ENCODE measurements around the gene PRKAR1B.

The PRKAR1B gene

GRCh38 chr7:517774-518629 lies 209.1 kb downstream of the PRKAR1B start:
- no peak for DNase-seq

GRCh38 chr7:516606-517456 lies 210.2 kb downstream of the PRKAR1B start:
- no peak for DNase-seq

GRCh38 chr7:516216-516605 lies 210.9 kb downstream of the PRKAR1B start:
- DNase-seq = no peak

- no peak for DNase-seq
Observed at GRCh38 chr7:515628-516027, 211.5 kb downstream of the PRKAR1B start.

- DNase-seq = no peak
Observed at GRCh38 chr7:514651-515598, 212.2 kb downstream of the PRKAR1B start.

- no peak for DNase-seq
Observed at GRCh38 chr7:514242-514641, 212.8 kb downstream of the PRKAR1B start.

- DNase-seq = no peak
Observed at GRCh38 chr7:513521-514166, 213.4 kb downstream of the PRKAR1B start.

GRCh38 chr7:512541-513311 lies 214.4 kb downstream of the PRKAR1B start:
- DNase-seq = no peak

GRCh38 chr7:512146-512510 lies 215.0 kb downstream of the PRKAR1B start:
- DNase-seq = no peak

GRCh38 chr7:511476-512145 lies 215.5 kb downstream of the PRKAR1B start:
- DNase-seq = no peak

- DNase-seq = no peak
Observed at GRCh38 chr7:510782-511281, 216.2 kb downstream of the PRKAR1B start.

- no peak for DNase-seq
Observed at GRCh38 chr7:510131-510481, 217.0 kb downstream of the PRKAR1B start.

- no peak for DNase-seq
Observed at GRCh38 chr7:509426-510130, 217.5 kb downstream of the PRKAR1B start.

- DNase-seq = no peak
Observed at GRCh38 chr7:508461-509170, 218.5 kb downstream of the PRKAR1B start.

- DNase-seq = no peak
Observed at GRCh38 chr7:507623-508300, 219.3 kb downstream of the PRKAR1B start.

- no peak for DNase-seq
Observed at GRCh38 chr7:506921-507622, 220.0 kb downstream of the PRKAR1B start.

- no peak for DNase-seq
Observed at GRCh38 chr7:506391-506831, 220.7 kb downstream of the PRKAR1B start.

GRCh38 chr7:505171-505570 lies 221.9 kb downstream of the PRKAR1B start:
- DNase-seq = no peak
